Astrocyte of the cerebellum (primary cell): ENCODE data around the gene PCSK6.
"Not testable (repeated sequence)": the region's sequence is repeated elsewhere in the genome, so short reads cannot be mapped to it uniquely, and the experiment has no call there.

Experiments
- DNase-seq: peaks from one replicate; pipeline ENCODE4 v3.0.0-alpha.2; 2011; ENCODE audit warnings: low read depth
- H3K4me3 ChIP-seq: 2 replicates; pipeline ENCODE4 v1.5.1; 2011; ENCODE audit warnings: mild to moderate bottlenecking, low read depth, low read length, moderate library complexity
- CTCF ChIP-seq: IDR thresholded peaks from 2 replicates; pipeline ENCODE4 v1.5.1; 2012; ENCODE audit warnings: low read length, low read depth, moderate library complexity, mild to moderate bottlenecking; ENCODE audit errors: missing control alignments
- in situ Hi-C: cut with HindIII; loops from 2 replicates; pipeline ENCODE4 v1.10.0; 2017; ENCODE audit warnings: low sequenced_read_pairs

Gene PCSK6

GRCh38 chr15:101361418-101361817 lies 128.1 kb downstream of the PCSK6 start:
- TF ChIP-seq CTCF: no peak
- in situ Hi-C loops: no loop called here
- no peak overlapping the region for H3K4me3 ChIP-seq
- no peak for DNase-seq

GRCh38 chr15:101359365-101359947 lies 130.1 kb downstream of the PCSK6 start:
- no peak for TF ChIP-seq CTCF
- no peak for DNase-seq
- in situ Hi-C loops: no loop called here
- H3K4me3 ChIP-seq: no peak overlapping the region

- H3K4me3 ChIP-seq: no peak overlapping the region
- in situ Hi-C loops: no loop called here
- no peak for TF ChIP-seq CTCF
- DNase-seq: no peak
Observed at GRCh38 chr15:101358895-101359294, 130.6 kb downstream of the PCSK6 start.

DNA sequence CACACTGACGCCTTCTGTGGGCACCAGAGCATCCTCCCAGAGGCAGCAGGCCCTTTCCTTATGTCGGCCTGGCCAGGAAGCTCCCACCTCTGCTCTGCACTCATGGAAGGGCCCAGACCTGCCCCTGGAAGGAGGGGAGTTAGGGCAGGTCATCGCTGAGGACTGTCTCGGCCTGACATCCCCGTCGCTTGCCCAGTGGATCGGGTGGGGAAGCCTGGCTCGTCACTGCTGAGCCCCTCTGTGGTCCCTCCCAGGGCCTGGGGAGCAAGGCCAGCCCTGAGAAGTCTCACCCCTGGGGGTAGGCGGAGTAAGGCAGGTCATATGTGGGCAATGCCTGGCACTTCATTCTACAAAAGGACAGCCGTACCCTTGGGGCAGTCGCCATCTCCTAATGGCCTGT lies 131.6 kb downstream of the PCSK6 start:
- in situ Hi-C loops: no loop called here
- no peak overlapping the region for H3K4me3 ChIP-seq
- DNase-seq: no peak
- TF ChIP-seq CTCF: no peak

- in situ Hi-C loops: no loop called here
- no peak for DNase-seq
- no peak for TF ChIP-seq CTCF
- H3K4me3 ChIP-seq: no peak overlapping the region
Observed at GRCh38 chr15:101357333-101357732, 132.2 kb downstream of the PCSK6 start.

DNA sequence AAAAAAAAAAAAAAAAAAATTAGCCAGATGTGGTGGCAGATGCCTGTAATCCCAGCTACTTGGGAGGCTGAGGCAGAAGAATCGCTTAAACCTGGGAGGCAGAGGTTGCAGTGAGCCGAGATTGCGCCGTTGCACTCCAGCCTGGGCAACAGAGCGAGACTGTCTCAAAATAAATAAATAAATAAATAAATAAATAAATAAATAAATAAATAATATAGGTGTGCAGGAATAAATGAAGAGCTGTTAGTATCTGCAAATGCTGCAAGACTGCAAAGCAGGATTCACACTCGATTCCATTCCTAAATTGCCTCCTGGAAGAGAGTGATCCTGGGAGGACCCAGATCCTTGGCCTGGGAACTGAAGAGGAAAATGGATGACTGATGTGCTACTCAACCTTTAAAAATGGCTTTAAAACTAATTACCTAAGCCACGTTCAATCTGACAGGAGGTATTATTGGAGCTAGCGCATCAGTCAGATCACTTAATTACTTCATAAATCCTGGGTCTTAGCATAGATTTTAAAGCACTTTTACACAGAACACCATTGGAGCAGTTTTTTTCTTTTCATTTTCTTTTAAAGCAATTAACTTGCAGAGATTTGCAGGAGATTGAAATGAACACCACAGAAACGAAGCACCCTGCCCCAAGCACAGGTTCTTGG lies 132.9 kb downstream of the PCSK6 start:
- H3K4me3 ChIP-seq, in situ Hi-C loops, DNase-seq: not testable (repeated sequence)

GRCh38 chr15:101355678-101356464 lies 133.6 kb downstream of the PCSK6 start:
- DNase-seq: no peak

More at GRCh38 chr15:101355678-101356464, 133.6 kb downstream of the PCSK6 start:
- in situ Hi-C loops: no loop called here
- no peak for TF ChIP-seq CTCF
- no peak overlapping the region for H3K4me3 ChIP-seq
